BE2C (cell line): Measurements from ENCODE around the gene ZNF79.
"Not testable (repeated sequence)": the region's sequence is repeated elsewhere in the genome, so short reads cannot be mapped to it uniquely, and the experiment has no call there.

ENCODE experiments used
- DNase-seq: peaks from one replicate; pipeline ENCODE4 v3.0.0-alpha.2; 2020
- H3K27me3 ChIP-seq: fragments of 250-450 bp; sonication (Bioruptor Pico); 2 replicates; pipeline ENCODE4 v1.5.1; 2020; ENCODE audit warnings: mild to moderate bottlenecking
- H3K36me3 ChIP-seq: fragments of 250-450 bp; sonication (Bioruptor Pico); 2 replicates; pipeline ENCODE4 v1.5.1; 2020; ENCODE audit warnings: mild to moderate bottlenecking
- H3K4me1 ChIP-seq: fragments of 250-450 bp; sonication (Bioruptor Pico); 2 replicates; pipeline ENCODE4 v1.5.1; 2020
- H3K4me3 ChIP-seq: 2 replicates; pipeline ENCODE4 v1.5.1; 2011; ENCODE audit warnings: low read depth, low read length
- H3K9me3 ChIP-seq: fragments of 250-450 bp; sonication (Bioruptor Pico); 2 replicates; pipeline ENCODE4 v1.5.1; 2020
- TF ChIP-seq, protein P1 (sequence below): IDR thresholded peaks from 2 replicates; pipeline ENCODE4 v1.5.1; 2012; ENCODE audit warnings: mild to moderate bottlenecking, low read depth, low read length

The ZNF79 gene

DNA sequence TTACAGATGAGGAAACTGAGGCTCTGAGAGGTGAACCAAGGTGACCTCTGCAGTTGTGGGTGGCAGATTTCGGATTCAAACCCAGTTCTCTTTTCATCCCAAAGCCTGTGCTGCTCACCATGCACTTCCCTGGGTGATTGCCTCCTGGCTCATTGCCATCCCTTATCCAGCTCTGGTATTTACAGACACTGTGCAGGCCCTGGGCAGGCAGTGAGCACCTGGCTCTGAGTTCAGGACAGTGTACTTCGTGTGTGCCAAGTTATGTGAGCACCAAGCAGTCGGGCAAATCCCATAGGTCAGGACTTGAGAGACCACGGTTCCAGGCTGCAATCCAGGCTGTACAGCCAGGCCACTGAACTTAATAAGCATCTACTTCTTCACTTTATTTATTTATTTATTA is 28.5 kb downstream of the ZNF79 start:
- Histone ChIP-seq H3K36me3 (peaks cover 46% of the 10 kb centered on the region), H3K27me3 (no peaks in the 10 kb centered on the region), H3K4me3 (peak overlapping the region; percentile 94), H3K9me3 (no peaks in the 10 kb centered on the region), H3K4me1 (no peaks in the 10 kb centered on the region; the same call in 1 of the 2 replicates)
- TF ChIP-seq, protein P1, sequence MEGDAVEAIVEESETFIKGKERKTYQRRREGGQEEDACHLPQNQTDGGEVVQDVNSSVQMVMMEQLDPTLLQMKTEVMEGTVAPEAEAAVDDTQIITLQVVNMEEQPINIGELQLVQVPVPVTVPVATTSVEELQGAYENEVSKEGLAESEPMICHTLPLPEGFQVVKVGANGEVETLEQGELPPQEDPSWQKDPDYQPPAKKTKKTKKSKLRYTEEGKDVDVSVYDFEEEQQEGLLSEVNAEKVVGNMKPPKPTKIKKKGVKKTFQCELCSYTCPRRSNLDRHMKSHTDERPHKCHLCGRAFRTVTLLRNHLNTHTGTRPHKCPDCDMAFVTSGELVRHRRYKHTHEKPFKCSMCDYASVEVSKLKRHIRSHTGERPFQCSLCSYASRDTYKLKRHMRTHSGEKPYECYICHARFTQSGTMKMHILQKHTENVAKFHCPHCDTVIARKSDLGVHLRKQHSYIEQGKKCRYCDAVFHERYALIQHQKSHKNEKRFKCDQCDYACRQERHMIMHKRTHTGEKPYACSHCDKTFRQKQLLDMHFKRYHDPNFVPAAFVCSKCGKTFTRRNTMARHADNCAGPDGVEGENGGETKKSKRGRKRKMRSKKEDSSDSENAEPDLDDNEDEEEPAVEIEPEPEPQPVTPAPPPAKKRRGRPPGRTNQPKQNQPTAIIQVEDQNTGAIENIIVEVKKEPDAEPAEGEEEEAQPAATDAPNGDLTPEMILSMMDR, result no peak
- DNase-seq, result peak; percentile 87

DNA sequence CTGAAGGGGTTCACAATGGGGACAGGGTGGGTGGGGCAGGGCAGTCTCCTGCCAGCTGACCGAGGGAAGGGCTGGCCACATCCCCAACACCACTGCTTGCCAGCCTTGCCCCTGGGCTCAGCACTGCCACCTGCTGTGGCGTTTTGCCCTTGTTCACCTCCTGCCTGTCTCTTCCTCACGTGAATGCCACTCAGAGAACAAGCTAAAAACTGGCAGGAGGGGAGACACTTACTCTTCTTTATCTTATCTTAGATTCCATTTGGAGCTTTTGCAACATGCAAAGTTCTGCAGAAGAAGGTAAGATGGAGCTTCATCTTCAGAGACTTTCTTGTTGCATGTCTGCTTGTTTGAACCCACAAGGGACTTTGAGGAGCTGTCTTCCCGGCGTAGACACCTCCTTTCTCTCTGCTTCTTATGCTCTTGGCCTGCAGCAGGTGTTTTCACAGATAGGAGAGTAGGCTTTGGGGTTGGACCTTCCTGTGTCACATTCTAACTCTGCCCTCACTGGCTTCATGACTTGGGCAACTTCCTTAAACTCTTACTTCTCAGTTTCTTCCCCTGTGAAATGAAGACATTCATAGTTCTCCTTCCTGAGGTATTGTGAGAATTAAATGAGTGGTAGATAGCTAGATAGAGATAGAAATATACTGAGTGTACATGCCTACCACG is 31.3 kb downstream of the ZNF79 start:
- DNase-seq, result no peak
- TF ChIP-seq, protein P1, result peak; percentile 39
- Histone ChIP-seq H3K4me1 (no peaks in the 10 kb centered on the region; the same call in 1 of the 2 replicates), H3K36me3 (peaks cover 37% of the 10 kb centered on the region), H3K4me3 (no peak overlapping the region), H3K9me3 (no peaks in the 10 kb centered on the region), H3K27me3 (no peaks in the 10 kb centered on the region)

DNA sequence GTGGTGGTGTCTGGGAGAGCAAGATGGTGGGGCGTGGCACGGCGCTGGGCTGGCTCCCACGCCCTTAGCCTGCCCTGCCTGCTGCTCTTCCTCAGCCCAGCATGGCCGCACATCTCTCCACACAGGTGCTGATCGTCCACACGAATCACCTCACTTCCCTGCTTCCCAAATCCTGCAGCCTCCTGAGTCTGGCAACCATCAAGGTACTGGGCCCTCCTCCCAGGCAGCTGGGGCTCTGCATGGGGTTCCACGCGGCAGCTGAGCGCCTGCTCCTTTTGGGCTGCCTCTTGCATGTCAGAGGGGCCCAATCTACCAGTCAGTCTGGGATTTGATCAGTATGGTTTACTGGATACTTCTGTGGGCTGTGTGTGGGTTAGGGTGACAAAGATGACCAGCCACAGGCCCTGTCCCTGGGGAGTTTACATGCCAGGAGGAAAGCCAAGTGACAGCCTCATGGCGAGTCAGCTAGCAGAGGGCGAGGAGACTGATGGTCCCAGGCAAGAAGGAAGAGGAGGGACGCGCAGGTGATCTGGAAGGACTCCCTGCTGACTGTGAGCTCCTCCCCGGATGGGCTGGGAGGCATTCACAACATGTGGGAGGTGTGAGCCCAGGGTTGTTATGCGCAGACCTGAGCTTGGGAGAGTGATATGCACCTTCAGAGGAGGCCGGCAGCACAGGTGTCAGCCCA is 33.2 kb downstream of the ZNF79 start:
- TF ChIP-seq, protein P1, result no peak
- Histone ChIP-seq H3K27me3 (no peaks in the 10 kb centered on the region), H3K36me3 (peaks cover 34% of the 10 kb centered on the region), H3K9me3 (no peaks in the 10 kb centered on the region), H3K4me3 (no peak overlapping the region), H3K4me1 (no peaks in the 10 kb centered on the region; the same call in 1 of the 2 replicates)
- no peak for DNase-seq

GRCh38 chr9:127458921-127459320 is 34.7 kb downstream of the ZNF79 start:
- DNase-seq, result no peak
- Histone ChIP-seq H3K36me3 (peaks cover 45% of the 10 kb centered on the region), H3K4me3 (no peak overlapping the region), H3K4me1 (peaks cover 5% of the 10 kb centered on the region), H3K9me3 (no peaks in the 10 kb centered on the region), H3K27me3 (no peaks in the 10 kb centered on the region)
- TF ChIP-seq, protein P1, result no peak

DNA sequence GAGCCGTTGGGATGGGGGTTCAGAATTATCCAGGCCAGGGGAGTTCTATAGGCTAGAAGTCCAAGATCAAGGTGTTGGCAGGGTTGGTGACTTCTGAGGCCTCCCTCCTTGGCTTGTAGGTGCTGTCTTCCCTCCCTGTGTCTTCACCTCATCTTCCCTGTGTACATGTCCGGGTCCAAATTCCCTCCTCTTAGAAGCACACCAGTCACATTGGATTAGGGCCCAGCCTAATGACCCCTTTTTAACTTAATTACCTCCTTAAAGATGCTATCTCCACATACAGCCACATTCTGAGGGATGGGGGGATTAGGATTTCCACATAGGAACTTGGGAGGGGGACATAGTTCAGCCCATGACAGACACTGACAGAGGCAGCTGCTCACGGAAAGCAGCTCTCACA is 39.2 kb downstream of the ZNF79 start:
- Histone ChIP-seq H3K36me3 (peaks cover 32% of the 10 kb centered on the region), H3K9me3 (no peaks in the 10 kb centered on the region), H3K4me1 (peaks cover 5% of the 10 kb centered on the region), H3K4me3 (no peak overlapping the region), H3K27me3 (no peaks in the 10 kb centered on the region)
- TF ChIP-seq, protein P1, result no peak
- no peak for DNase-seq

- DNase-seq, result peak; percentile 41
- TF ChIP-seq, protein P1, result no peak
- H3K4me1 ChIP-seq, result peaks cover 5% of the 10 kb centered on the region
- no peak overlapping the region for H3K4me3 ChIP-seq
- H3K27me3 ChIP-seq, result no peaks in the 10 kb centered on the region
- no peaks in the 10 kb centered on the region for H3K9me3 ChIP-seq
- H3K36me3 ChIP-seq, result peaks cover 31% of the 10 kb centered on the region
Measured at GRCh38 chr9:127463911-127464310, 39.7 kb downstream of the ZNF79 start.

GRCh38 chr9:127466407-127466917 is 42.3 kb downstream of the ZNF79 start:
- not testable (repeated sequence) for H3K9me3 ChIP-seq, H3K4me1 ChIP-seq, H3K4me3 ChIP-seq, H3K27me3 ChIP-seq, DNase-seq
- H3K36me3 ChIP-seq, result peaks cover 18% of the 10 kb centered on the region
